ENCODE measurements around the gene SUN1.

DNA sequence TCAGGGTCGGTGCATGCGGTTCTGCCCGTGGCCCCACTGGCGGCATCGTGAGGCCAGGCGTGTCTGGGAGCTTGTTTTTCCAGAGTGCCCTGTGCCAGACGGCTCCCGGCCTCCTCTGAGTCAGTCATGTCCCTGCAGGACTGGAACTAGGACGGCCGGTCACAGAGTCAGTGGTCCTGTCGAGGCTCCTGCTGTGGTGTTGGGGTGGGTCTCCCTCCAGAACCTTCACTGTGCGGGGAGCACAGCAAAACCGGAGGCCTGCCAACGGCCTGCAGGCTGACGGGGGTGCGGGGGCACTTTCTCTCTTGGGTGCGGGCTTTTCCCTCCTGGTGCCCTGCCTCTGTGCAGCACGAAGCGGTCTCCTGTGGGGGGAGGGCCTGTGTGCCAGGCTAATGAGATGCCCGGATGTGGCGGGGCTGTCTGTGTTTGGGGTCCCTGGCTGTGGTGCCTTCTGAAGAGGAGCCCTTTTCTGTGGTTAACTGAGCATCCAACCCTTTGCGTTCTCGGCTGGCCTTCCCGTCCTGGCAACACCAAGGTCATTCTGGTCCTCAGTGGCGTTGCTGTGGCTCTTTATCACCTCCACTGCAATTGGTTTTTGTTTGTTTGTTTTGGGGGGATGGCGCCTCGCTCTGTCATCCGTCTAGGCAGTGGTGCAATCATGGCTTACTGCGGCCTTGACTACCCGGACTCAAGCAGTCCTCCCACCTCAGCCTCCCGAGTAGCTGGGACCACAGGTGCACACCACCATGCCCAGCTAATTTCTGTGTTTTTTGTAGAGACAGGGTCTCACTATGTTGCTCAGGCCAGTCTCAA lies 52.1 kb downstream of the SUN1 start:
- no peak for TF ChIP-seq SPI1 (IDR thresholded peaks at IDR 0.05; ENCODE audit: low read depth, low read length)
- TF ChIP-seq POLR2A (IDR thresholded peaks at IDR 0.05; ENCODE audit: low read depth, low read length), result no peak
- TF ChIP-seq PAX5 (IDR thresholded peaks at IDR 0.05; ENCODE audit: insufficient read depth, low read length, severe bottlenecking), result no peak
- TF ChIP-seq POLR2AphosphoS5 (IDR thresholded peaks at IDR 0.05; ENCODE audit: low read depth, low read length), result no peak
- TF ChIP-seq TAF1 (IDR thresholded peaks at IDR 0.05; ENCODE audit: low read depth, low read length), result no peak
